Motor neuron (in vitro differentiated cells): Measurements from ENCODE around the gene PLEKHA7. TPM values are rescaled to one million over a fixed set of nuclear protein-coding genes. Genes with fewer than 3 reads are reported as not detected.
"Not testable (repeated sequence)": the region's sequence is repeated elsewhere in the genome, so short reads cannot be mapped to it uniquely, and the experiment has no call there.

Experiments used
- ATAC-seq, 8 experiments: fragments of 200-7000 bp; cut with Tn5 transposase; replicated peaks in 6 of 8; 2 replicates each; pipeline ENCODE4 v1.8.0; 2021; ENCODE audit warnings: mild to moderate bottlenecking in 8 of 8, moderate library complexity in 8 of 8
- H3K27ac ChIP-seq, 2 donors: fragments of 250-450 bp; sonication (Bioruptor Pico); 2 replicates each; pipeline ENCODE4 v1.9.0; 2021; ENCODE audit warnings: antibody characterized with exemption in 2 of 2, mild to moderate bottlenecking in 2 of 2, moderate library complexity in 1 of 2
- H3K4me1 ChIP-seq, 2 donors: fragments of 250-450 bp; sonication (Bioruptor Pico); replicated peaks in 1 of 2; 2 replicates each; pipeline ENCODE4 v1.6.1; 2021; ENCODE audit warnings: antibody characterized with exemption in 2 of 2, mild to moderate bottlenecking in 2 of 2, moderate library complexity in 1 of 2
- H3K4me3 ChIP-seq, 5 donors: fragments of 250-450 bp; sonication (Bioruptor Pico); 2 replicates each; pipeline ENCODE4 v1.9.0; 2021; ENCODE audit warnings: antibody characterized with exemption in 5 of 5, mild to moderate bottlenecking in 5 of 5, moderate library complexity in 4 of 5
- WGBS, 10 experiments: fragments of 450-650 bp; shearing (Covaris generic); methylation state at CpG; one replicate each; pipeline ENCODE4 v1.0.0; 2022; 5-methylcytosine and 5-hydroxymethylcytosine counted together
- in situ Hi-C, 9 experiments: fragments of 400-800 bp; cut with MboI; loops; one replicate each; pipeline ENCODE4 v1.15.0; 2021; ENCODE audit warnings: low sequenced_read_pairs in 9 of 9, low pct_unique_long_range_greater_than_20kb in 2 of 9; ENCODE audit not compliant: unreplicated experiment in 9 of 9
- total RNA-seq, 8 experiments: library from RNA; unstranded; fragments of 300-600 nt; gene quantifications; 2 replicates each; pipeline versions ENCODE4 v1.2.3 to v1.2.4, GENCODE V29; 2022

Gene PLEKHA7
- total RNA-seq, 8 experiments from 2014 or later: 1.0 to 14.3 (median 4.3) TPM

- H3K4me3 ChIP-seq, ATAC-seq, H3K4me1 ChIP-seq, H3K27ac ChIP-seq, in situ Hi-C loops: not testable (repeated sequence)
- 0 to 100% (median 100%) methylated on average over 1 to 2 of the region's 4 CpGs; no CpG with 5 or more reads in 4 of the 10 experiments for WGBS, 10 experiments
These were observed 125.2 kb downstream of the PLEKHA7 start for GRCh38 chr11:16889010-16889409.

DNA sequence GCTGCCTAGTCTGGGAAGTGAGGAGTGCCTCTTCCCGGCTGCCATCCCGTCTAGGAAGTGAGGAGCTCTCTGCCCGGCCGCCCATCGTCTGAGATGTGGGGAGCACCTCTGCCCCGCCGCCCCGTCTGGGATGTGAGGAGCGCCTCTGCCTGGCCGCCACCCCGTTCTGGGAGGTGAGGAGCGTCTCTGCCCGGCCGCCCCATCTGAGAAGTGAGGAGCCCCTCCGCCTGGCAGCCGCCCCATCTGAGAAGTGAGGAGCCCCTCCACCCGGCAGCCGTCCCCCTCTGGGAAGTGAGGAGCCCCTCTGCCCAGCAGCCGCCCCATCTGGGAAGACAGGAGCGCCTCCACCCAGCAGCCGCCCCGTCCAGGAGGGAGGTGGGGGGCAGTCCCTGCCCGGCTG, 126.3 kb downstream of the PLEKHA7 start:
- H3K27ac ChIP-seq, H3K4me1 ChIP-seq, ATAC-seq, H3K4me3 ChIP-seq, in situ Hi-C loops: not testable (repeated sequence)
- no CpG with 5 or more reads among the region's 23 CpGs for WGBS, 10 experiments

GRCh38 chr11:16883174-16883573, 131.0 kb downstream of the PLEKHA7 start:
- in situ Hi-C loops: no loop called here
- no peak overlapping the region for H3K4me3 ChIP-seq
- peak in 3 of 8 experiments; percentile 40 to 80 (median 50) for ATAC-seq
- 5 to 95% (median 34%) methylated on average over 2 to 3 of the region's 3 CpGs; no CpG with 5 or more reads in 5 of the 10 experiments for WGBS, 10 experiments
- H3K27ac ChIP-seq: no peak overlapping the region
- no peaks in the 10 kb centered on the region for H3K4me1 ChIP-seq

- 6 to 90% (median 71%) methylated on average over 2 to 3 of the region's 3 CpGs; no CpG with 5 or more reads in 3 of the 10 experiments for WGBS, 10 experiments
- H3K4me1 ChIP-seq: no peaks in the 10 kb centered on the region
- ATAC-seq: no peak
- in situ Hi-C loops: no loop called here
- H3K27ac ChIP-seq: no peak overlapping the region
- H3K4me3 ChIP-seq: no peak overlapping the region
These were observed 132.4 kb downstream of the PLEKHA7 start for GRCh38 chr11:16881766-16882165.

DNA sequence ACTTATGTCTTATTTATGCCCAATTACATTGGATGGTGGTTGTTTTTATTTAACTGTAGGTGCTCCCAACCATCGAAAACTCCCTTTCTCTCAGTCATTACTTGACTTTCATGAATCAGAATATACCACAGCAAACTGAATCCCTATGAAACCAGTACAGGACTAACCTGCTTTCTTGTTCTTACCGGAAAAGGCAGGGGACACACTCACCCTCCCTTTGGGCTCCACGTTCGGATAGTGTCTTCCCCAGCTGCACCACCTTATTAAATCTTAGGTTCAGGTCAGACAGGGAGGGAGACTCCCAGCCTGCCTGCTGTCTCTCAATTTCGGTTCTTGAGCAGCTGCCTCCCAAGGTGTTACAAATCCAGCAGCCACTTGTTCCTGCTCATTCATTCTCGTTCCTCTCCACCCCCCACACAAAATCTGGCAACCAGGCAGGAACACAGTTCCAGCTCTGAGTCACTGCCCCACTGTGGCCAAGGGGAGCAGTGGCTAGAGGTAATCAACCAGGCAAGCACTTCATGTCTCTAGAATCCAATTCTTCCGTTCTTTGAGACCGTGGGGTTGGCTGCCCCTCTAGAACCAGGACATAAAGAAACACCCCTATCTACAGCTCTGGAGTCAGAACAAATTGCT, 133.0 kb downstream of the PLEKHA7 start:
- H3K4me3 ChIP-seq: no peak overlapping the region
- peak in 3 of 8 experiments; percentile 75 to 86 (median 76) for ATAC-seq
- H3K4me1 ChIP-seq: no peaks in the 10 kb centered on the region
- 12 to 100% (median 66%) methylated on average over 1 to 6 of the region's 8 CpGs; no CpG with 5 or more reads in 3 of the 10 experiments for WGBS, 10 experiments
- no peak overlapping the region for H3K27ac ChIP-seq
- in situ Hi-C loops: no loop called here

GRCh38 chr11:16880184-16880801, 133.9 kb downstream of the PLEKHA7 start:
- Histone ChIP-seq H3K27ac (no peak overlapping the region), H3K4me3 (no peak overlapping the region), H3K4me1 (no peaks in the 10 kb centered on the region)
- no peak for ATAC-seq
- WGBS, 10 experiments: 35 to 97% (median 83%) methylated on average over 2 to 7 of the region's 7 CpGs; no CpG with 5 or more reads in 1 of the 10 experiments
- in situ Hi-C loops: no loop called here

GRCh38 chr11:16879690-16880089, 134.5 kb downstream of the PLEKHA7 start:
- in situ Hi-C loops: no loop called here
- 40 to 100% (median 100%) methylated on average over 1 to 2 of the region's 2 CpGs; no CpG with 5 or more reads in 3 of the 10 experiments for WGBS, 10 experiments
- no peaks in the 10 kb centered on the region for H3K4me1 ChIP-seq
- H3K27ac ChIP-seq: no peak overlapping the region
- peak in 2 of 8 experiments; percentile 12 to 48 for ATAC-seq
- no peak overlapping the region for H3K4me3 ChIP-seq

- ATAC-seq: no peak
- no peak overlapping the region for H3K27ac ChIP-seq
- in situ Hi-C loops: no loop called here
- H3K4me1 ChIP-seq: no peaks in the 10 kb centered on the region
- WGBS, 10 experiments: 23 to 95% (median 86%) methylated on average over 1 to 3 of the region's 3 CpGs; no CpG with 5 or more reads in 3 of the 10 experiments
- H3K4me3 ChIP-seq: no peak overlapping the region
These were observed 137.4 kb downstream of the PLEKHA7 start for GRCh38 chr11:16876837-16877236.

- in situ Hi-C loops: no loop called here
- Histone ChIP-seq H3K4me1 (no peaks in the 10 kb centered on the region), H3K4me3 (no peak overlapping the region), H3K27ac (no peak overlapping the region)
- ATAC-seq: no peak
- 50 to 100% (median 91%) methylated on average over 1 to 5 of the region's 5 CpGs; no CpG with 5 or more reads in 2 of the 10 experiments for WGBS, 10 experiments
These were observed 138.0 kb downstream of the PLEKHA7 start for GRCh38 chr11:16876053-16876752.

DNA sequence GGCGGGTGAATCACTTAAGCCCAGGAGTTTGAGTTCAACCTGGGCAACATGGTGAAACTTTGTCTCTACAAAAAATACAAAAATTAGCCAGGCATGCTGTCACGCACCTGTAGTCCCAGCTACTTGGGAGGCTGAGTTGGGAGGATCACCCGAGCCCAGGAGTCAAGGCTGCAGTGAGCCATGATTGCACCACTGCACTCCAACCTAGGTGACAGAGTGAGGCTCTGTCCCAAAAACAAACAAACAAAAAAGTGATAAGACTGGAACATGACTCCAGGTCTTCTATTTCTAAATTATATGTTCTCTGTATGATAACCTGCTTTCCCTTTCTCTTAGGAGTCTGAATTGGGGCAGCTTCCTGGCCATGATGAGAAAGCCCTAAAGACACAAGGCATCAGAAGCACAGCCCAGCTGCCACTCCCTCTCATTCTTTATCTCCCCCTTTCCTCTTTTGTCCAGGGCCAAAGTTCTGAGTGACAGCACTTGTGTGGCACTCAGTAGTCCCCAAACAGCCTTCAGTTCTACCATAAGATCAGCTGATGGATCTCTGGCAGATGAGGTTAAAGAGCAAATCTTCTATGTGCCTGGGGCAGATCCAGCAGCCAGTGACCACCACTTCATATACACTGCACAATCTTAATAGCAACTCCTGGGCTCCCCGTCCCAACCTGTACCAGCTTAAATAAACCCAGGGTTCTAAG, 139.8 kb downstream of the PLEKHA7 start:
- no peak overlapping the region for H3K27ac ChIP-seq
- in situ Hi-C loops: no loop called here
- H3K4me1 ChIP-seq: no peaks in the 10 kb centered on the region
- no peak for ATAC-seq
- 45 to 100% (median 93%) methylated on average over 1 to 2 of the region's 4 CpGs; no CpG with 5 or more reads in 2 of the 10 experiments for WGBS, 10 experiments
- no peak overlapping the region for H3K4me3 ChIP-seq

DNA sequence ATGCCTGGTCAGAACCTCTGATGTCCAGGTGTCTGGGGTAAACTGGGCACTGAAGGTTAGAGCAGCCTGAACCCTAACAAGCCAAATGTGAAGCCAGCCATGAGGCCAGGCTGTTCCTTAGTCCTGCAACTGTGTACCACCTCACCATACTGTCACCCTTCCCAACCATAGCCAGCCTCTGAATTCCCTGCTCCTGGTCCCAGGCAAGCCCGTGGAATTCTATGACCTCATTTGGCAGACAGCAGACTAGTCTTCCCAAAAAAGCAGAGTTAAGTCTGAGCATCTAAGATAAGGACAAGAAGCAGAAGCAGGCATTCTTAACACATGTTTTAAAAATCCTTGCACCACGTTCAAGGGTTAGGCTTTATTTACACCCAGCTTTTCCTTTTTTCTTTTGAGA, 140.9 kb downstream of the PLEKHA7 start:
- no peaks in the 10 kb centered on the region for H3K4me1 ChIP-seq

GRCh38 chr11:16871368-16871767, 142.8 kb downstream of the PLEKHA7 start:
- no peak for ATAC-seq
- Histone ChIP-seq H3K27ac (no peak overlapping the region), H3K4me3 (no peak overlapping the region), H3K4me1 (no peaks in the 10 kb centered on the region)
- 10 to 100% (median 87%) methylated on average over 1 to 5 of the region's 5 CpGs; no CpG with 5 or more reads in 1 of the 10 experiments for WGBS, 10 experiments
- in situ Hi-C loops: no loop called here

More for the DNA sequence above, 140.9 kb downstream of the PLEKHA7 start:
- in situ Hi-C loops: no loop called here
- H3K27ac ChIP-seq: no peak overlapping the region
- WGBS, 10 experiments: 0 to 100% (median 43%) methylated on average over 1 to 2 of the region's 2 CpGs; no CpG with 5 or more reads in 3 of the 10 experiments
- ATAC-seq: no peak
- no peak overlapping the region for H3K4me3 ChIP-seq

- 0 to 100% (median 64%) methylated on average over 1 of the region's 1 CpG; no CpG with 5 or more reads in 6 of the 10 experiments for WGBS, 10 experiments
- H3K4me3 ChIP-seq: no peak overlapping the region
- no peak overlapping the region for H3K27ac ChIP-seq
- in situ Hi-C loops: no loop called here
- no peak for ATAC-seq
- H3K4me1 ChIP-seq: peaks cover 0 to 2% of the 10 kb centered on the region in 2 donors
These were observed 147.1 kb downstream of the PLEKHA7 start for GRCh38 chr11:16867097-16867496.
